Glomerular endothelial cell (primary cell): ENCODE measurements around the gene FABP7. TPM values are rescaled to one million over a fixed set of nuclear protein-coding genes. Genes with fewer than 3 reads are reported as not detected.

Experiments used
- DNase-seq: peaks from one replicate; pipeline ENCODE4 v3.0.0-alpha.2; 2011; ENCODE audit warnings: low read depth, low spot score; ENCODE audit errors: extremely low read depth
- total RNA-seq: library from RNA; depleted of rRNA; stranded (reverse); fragments of >200 nt; gene quantifications from 2 replicates; pipeline ENCODE4 v1.2.3, GENCODE V29; 2015

FABP7 gene
- total RNA-seq, 1 donor from 2014 or later: not detected

DNA sequence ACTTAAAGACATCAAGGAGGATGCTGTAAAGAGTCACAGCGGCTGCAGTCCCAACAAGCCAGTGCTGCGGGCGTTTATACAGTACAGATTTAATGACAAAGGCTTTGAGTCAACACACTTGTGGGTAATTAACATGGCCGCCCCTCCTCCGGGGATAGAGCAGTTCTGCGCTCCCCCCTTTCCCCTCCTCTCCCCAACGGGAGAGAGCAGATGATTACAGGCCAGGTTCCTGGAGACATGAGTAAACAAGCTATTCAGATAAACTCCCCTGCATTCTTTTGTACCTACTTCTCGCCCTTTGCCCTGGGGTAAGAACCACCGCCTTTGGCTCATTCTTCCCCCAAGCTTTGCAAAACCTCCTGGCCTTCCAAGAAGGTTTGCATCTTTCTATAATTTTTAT, 23.6 kb upstream of the FABP7 start:
- no peak for DNase-seq

DNA sequence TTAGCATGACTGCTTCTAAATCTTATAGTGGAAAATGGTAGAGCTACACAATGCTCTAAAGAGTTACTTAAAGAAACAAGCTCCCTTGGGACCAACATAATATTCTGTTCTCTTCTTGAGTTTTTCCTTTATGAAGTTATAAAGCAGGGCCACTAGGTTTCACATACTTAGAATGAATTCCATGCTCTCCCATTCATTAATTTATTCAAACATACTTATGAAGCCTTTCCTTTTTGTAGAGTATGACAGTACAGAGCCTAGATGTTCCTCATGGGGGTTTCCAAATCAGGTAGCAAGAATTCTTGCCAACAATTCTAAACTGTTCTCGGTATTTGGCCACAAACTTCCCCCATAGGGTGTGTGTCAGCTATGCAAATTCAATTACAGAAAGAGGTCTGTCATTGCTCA, 20.6 kb upstream of the FABP7 start:
- DNase-seq: no peak

DNA sequence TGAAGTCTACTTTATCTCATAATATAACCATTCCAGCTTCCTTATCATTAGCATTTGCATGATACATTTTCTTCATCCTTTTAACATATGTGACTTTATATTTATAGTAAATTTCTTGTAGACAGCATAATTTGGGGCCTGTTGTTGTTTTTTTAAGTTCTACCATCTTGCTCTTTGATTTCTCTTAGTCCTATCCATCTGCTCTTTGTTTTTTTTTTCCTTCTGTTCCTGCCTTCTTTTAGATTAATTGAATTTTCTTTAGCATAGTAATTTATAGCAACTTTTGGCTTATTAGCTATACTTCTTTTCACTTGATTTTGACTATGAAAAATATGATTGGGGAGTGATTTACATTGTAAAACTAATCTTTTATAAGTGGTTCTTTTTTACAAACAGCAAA, 19.2 kb upstream of the FABP7 start:
- no peak for DNase-seq

DNA sequence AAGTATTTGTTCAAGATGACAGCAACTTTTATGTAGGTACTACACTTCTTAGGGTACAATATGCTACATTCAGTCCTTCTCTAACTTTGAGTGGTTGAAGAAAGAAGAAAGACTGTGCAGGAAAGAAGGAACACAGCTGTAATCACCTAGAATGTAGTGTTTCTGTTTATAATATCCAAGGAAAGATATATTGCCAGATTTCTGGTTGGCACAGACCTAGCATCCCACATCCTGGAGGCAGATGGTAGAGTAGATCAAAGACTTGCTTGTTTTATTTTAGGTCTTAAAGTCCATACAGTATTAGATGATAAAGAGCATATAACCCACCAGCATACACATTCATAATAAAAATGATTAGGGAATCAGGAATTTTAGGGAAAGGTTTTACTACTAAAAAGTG, 13.3 kb upstream of the FABP7 start:
- DNase-seq: no peak

DNA sequence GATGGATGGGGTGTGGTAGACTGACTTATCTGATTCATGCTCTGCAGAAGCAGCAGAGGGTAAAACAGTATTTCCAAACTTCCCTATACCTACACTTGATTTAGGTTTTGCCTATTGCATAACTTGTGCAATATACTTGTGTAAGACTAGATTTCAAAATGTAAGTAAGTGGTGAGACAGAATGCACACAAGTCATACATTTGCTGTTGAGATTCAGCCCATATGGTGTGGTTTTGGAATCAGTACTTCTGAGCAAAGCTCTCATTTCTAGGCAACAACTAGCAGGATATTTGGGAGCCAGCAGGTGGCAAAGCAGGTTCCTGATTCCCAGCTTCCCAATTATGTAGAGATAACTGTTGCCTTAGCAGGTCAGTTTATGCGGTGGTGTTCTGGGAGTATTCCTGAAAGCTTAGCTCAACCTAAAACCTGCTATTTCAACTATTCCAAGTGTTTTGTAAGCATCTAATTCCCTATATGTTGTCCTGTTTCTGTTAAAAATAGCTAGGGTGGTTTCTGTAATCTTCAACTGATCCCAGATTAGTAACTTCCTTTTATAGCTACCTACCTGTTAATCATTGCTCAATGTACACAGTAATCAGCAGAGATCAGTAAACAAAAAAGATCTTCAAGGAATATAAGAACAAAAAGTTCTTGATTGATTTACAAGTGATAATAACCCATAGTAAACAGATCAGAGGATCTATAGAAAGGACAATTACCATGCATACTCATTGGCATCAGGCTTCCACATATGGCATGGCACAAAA, 8.5 kb upstream of the FABP7 start:
- DNase-seq: no peak

DNA sequence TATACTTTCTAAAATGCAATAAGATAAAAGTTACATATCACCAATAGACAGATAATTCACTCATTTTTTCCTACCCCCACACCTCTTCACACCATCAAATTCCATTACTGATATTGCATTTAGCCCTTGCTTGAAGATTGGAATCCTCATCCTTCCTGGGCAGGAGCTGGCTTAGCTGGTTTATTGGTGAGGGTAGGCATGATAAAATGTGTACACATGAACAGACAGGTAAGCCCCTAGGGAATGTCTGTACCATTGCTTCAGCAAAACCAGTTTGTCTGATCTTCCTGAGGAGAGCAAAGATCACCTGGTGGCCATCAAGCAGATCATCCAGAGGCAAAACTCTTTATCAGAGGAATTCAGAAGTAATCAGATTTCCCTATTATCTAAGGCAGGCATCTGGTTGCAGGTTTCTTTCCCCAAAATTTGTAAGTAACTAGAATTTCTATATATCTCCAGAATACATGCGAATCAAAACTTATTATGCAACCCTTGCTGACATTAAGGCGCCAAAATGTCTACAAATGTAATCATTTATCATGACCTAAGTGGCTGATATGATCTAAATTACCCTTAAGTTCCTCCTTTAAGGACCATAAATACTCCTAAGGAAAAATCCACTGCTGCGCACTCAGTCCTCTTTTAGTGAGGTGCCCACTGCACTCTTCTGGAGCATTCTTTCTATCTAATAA, 6.6 kb upstream of the FABP7 start:
- no peak for DNase-seq

DNA sequence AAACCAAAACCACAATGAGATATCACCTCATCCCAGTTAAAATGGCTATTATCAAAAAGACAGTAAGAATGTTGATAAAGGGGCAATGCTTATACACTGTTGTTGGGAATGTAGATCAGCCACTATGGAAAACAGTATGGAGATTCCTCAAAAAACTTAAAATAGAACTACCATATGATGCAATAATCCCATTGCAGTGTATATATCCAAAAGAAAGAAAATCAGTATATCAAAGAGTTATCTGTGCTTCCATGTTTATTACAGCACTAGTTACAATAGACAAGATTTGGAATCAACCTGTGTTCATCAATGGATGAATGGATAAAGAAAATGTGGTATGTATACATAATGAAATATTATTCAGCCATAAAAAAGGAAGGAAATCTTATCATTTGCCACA, 3.5 kb upstream of the FABP7 start:
- DNase-seq: no peak

DNA sequence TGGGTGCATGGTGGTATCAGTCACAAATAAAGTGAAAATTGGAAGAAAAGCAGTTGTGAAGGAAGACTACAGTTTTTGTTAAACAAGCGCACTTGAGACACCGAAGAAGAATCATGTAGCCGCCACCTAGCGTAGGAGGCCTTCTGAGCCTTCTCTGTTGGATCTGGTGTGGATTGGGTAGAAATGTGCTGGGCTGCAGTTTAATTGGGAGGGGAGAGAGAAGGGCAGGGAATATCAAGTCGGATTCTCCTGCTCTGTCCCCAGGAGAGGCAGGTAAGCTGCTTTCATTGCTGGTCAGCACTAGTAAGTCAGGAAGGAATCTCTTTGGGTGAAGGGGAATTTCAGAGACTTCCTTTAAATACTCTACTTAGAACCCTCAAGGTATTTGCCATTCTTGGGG, 1.2 kb upstream of the FABP7 start:
- no peak for DNase-seq

DNA sequence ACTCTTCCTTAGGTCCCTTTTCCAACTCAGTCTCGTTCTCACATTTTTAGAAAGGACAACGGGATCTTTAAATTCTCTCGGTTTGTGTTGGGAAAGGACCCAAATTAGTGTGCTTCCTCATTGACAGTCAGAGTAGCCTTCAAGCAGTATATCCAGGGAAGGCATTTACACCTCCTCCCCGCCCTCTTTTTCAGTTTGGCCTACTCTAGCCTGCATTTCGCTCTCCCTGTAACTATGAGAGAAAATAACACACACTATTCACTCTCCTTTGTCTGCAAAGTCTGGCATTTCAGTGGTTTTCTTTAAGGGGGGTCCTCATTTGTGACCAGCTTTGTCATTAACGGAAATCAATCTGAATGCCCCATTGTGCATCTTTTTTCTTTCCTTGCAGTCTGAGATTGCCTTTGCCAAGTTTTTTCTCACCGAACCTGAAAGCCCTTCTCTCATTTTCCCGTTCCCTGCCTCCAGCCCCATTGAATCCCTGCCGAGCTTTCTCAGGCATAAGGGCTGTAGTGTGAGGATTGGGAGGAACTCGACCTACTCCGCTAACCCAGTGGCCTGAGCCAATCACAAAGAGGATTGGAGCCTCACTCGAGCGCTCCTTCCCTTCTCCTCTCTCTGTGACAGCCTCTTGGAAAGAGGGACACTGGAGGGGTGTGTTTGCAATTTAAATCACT, 393 bp upstream of the FABP7 start:
- no peak for DNase-seq

DNA sequence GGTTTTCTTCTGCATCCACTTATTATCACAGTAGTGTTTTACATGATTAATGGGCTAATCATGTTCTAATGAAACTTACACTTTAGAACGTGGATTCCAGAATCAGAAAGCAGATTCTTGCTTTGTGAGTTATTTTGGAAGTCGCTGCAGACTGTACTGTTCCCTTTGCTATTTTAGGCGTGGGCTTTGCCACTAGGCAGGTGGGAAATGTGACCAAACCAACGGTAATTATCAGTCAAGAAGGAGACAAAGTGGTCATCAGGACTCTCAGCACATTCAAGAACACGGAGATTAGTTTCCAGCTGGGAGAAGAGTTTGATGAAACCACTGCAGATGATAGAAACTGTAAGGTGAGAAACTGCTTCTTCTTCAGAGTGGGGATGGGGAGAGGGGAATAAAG, 598 bp downstream of the FABP7 start:
- no peak for DNase-seq

DNA sequence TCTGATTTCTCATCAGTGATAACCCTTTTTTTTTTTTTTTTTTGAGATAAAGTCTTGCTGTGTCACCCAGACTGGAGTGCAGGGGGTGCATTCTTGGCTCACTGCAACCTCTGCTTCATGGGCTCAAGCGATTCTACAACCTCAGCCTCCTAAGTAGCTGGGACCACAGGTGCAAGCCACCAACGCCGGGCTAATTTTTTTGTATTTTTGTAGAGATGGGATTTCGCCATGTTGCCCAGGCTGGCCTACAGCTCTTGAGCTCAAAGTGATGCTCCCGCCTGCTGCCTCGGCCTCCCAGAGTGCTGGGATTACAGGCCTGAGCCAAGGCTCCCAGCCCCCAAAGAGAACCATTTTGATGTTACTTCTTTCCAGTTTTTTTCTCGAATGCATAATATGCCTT, 2.2 kb downstream of the FABP7 start:
- no peak for DNase-seq

DNA sequence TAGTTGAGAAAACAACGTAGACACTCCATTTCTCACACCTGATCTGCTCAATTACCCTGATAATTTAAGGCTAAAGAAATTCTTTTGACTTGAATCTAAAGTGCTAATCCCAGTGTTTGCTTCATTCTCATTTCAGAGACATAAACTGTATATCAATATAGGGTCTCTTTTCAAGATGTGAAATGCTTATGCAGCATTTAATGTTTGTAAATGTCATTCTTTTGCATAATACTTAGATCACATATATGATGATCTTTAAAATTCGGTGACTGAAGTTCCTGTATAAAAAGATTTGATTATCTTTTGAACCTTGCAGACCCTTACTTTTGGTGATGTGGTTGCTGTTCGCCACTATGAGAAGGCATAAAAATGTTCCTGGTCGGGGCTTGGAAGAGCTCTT, 3.9 kb downstream of the FABP7 start:
- no peak for DNase-seq

DNA sequence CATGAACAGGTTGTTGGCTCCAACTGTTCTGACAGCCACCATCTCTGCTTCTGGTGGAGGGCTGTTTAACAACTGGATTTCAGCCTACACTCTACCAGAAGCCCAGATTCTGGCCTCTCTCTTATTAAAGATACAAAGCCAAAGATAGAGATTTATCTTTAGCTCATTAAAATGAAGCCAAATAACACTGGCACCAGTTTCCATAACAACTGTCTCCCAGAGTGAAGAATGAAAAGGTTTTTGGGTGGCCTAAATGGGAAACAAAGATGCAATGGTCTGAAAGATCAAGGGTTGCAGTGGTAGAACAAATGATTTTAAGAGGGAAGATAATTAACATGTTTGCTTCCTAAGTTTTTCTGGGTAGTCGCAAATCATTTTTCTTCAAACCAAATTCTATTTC, 6.4 kb downstream of the FABP7 start:
- DNase-seq: no peak

DNA sequence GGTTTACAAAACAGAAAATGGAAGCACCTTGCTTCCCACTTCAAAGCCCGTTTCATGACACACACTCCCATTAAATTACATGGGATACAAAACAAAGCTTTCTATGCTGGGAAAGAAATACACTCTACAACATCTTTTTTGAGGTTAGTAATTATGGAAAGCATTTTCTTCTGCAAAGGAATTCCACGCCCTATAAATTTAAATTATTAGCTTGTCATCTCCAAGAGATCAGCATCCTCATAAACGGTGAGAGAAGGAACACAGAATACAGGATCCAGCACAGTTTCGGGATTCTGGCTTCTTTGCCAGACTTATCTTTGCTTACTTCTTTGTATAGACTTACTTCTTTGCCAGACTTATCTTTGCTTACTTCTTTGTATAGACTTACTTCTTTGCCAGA, 8.2 kb downstream of the FABP7 start:
- DNase-seq: no peak

DNA sequence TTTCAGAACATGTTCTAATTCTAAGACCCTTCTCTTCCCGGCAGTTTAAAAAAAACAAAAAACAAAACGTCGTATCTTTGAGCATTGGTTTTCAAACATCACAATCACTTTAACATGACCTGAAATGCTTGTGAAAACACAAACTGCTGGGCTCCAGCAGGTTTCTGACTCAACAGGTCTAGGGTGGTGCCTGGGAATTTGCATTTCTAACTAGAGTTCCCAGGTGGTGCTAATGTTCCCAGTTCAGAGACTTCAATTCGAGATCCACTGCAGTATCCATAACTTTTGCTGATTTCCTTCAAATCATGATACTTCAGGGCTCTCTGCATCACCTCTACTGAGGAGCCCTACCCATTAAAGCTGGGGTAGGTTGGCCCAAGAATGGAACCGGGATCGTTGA, 8.7 kb downstream of the FABP7 start:
- DNase-seq: no peak

DNA sequence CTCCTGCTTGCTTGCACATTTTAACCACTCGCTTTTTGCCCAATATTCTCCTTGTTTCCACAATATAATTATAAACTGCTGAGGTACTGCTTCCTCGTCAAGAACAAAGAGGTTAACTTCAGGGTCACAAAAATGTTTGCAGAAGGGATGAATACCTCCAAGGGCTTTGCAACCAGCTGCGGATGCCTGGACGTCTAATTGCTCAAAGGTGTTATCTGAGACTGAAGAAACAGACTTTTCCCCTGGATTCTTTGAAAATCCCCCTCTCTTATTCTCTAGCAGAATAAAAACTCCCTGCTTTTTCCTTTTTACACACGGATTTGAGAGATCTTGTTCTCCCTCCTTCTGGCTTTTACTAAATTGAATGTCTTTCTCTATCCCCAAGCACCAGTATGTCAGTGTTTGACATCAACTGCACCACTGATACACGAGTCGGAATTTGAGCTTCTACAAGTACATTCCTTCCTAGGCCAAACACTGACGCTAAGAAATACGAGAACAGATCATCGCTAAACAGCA, 9.2 kb downstream of the FABP7 start:
- DNase-seq: no peak

DNA sequence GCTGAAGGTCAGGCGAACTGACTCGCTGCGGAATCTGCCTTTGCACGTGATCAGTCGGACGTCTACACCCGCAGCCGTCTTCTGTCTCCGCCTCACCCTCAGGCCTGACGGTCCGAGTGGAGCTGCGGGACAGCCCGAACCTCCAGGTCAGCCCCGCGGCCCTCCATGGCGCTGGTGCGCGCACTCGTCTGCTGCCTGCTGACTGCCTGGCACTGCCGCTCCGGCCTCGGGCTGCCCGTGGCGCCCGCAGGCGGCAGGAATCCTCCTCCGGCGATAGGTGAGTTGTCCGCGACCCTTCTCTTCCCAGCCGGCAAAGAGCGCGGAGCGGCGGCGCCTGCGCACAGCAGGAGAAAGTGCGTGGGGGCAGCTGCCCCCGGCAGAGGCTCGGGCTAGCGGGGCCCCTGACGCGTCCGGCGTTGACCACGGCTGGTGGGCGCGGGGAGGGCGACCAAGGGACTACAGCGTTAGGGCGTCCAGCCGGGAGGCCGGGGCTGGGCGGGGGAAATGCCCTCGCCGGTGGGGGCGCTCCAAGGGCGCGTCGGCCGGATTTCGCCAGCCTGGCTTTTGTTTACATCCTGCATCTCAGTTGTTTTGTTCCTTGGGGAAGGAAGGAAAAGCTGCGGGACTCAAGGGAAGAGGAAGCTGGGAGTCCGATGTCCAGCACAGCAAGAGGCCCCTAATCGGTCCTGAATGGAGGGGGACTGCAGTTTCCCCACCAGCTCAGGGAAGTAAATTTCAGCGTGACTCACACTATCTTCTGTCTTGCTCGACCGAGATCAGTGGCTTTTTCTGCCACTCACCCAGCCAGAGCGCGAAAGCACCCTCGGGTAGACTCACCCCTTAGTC, 9.9 kb downstream of the FABP7 start, which contains the start of gene SMPDL3A:
Gene SMPDL3A (plus strand): TSS at position 77 of the 846 bp plus-strand sequence. CDS start 89 bp downstream, at position 166.
- DNase-seq: no peak

DNA sequence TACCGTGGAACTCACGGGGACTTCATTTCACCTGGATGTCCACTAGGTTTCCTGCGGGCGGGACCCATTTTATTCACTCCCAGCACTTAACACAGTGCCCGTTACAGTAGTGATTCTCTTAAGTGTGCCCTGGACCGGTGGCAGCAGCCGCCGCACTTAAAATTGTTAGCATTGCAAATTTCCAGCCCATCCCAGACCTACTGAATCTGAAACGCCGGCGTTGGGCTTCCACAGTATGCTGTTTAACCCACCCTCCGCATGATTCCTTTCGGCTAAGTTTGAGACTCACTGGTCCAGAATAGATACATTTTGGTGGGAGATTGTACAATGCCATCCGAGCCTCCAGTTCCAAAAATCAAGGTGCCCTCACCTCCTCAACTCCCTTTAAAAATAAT, 10.5 kb downstream of the FABP7 start:
- DNase-seq: no peak

DNA sequence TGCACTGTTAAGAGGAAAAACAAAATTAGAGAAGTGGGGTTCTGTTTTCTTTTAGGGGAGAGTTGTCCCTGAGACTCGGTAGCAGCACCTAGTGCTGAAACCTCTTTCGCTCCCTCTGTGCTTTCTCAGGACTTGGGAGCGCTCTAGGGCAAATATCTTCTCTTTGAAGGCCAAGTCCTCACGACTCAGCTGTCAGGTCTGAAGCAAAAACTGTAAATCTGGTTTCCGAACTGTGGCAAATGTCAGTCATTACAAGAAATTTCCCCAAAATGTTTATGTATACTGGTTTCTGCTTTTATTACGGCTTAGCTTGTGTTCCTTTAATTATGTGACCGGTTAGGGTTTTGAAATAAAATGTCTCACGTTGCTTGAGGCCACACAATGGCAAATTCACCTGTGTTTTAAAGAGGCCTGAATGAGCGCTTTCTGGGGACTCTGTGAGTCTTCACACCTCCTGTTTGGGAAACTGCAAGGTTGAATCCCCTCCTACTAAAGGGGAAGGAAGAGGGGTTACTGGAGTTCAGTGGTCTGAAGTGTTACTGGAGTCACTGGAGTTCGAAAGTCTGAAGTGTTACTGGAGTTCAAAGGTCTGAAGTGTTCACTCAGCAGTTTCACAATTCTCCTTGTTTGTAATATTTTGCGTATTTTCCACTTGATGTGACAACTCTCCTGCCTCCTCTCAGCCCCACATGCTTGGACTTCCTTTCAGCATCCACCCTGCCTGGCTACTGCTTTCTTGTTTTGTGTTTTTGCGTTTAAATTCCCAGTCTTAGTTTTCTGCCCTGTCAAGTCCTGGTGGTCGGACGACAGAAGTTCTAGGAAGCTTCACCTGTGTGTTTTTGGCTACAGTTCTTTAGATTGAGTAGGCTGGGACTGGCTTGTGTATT, 11.2 kb downstream of the FABP7 start:
- no peak for DNase-seq

DNA sequence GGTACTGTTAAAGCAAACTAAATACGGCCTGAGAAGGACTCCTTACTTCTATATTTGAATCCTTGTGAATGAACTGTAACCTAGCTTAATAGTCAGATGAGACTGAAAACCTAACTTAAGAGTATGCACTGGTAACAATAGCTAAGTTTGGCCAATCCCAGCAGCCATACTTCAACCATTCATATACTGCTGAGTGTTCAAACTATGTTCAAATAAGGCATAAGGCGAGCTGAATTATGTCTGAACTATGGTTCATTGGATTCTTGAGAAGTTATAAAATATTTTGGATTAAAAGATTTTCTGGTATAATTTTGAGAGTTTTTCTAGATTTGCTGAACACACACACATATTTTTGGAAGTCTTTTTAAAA, 11.8 kb downstream of the FABP7 start:
- DNase-seq: no peak
